Measurements from ENCODE around the gene MRPL36.

MRPL36 gene

GRCh38 chr5:1749346-1750124, 50.1 kb downstream of the MRPL36 start:
- TF ChIP-seq CTCF (IDR thresholded peaks at IDR 0.05; ENCODE audit: extremely low read depth, insufficient read depth, missing control alignments): no peak
- no peak for DNase-seq (ENCODE audit: low spot score)
- in situ Hi-C loops (cut with MboI; ENCODE audit: low pct_unique_long_range_greater_than_20kb, low sequenced_read_pairs, unreplicated experiment): loop anchor here (25.0 kb wide), 1 partner anchor 263 kb away; no protein-coding TSS in a partner anchor

GRCh38 chr5:1748845-1749244, 50.8 kb downstream of the MRPL36 start:
- no peak for TF ChIP-seq CTCF (IDR thresholded peaks at IDR 0.05; ENCODE audit: extremely low read depth, insufficient read depth, missing control alignments)
- DNase-seq (ENCODE audit: low spot score): no peak
- in situ Hi-C loops (cut with MboI; ENCODE audit: low pct_unique_long_range_greater_than_20kb, low sequenced_read_pairs, unreplicated experiment): no loop called here

Data from GM13977 (cell line).